CD4-positive, alpha-beta T cell treated with Interleukin-4 for 1 hour (primary cell): Measurements from ENCODE around the gene CPM.

Experiments
- DNase-seq, 2 donors: peaks; one replicate each; pipeline ENCODE4 v3.0.0-alpha.2; 2020 to 2022

CPM gene

DNA sequence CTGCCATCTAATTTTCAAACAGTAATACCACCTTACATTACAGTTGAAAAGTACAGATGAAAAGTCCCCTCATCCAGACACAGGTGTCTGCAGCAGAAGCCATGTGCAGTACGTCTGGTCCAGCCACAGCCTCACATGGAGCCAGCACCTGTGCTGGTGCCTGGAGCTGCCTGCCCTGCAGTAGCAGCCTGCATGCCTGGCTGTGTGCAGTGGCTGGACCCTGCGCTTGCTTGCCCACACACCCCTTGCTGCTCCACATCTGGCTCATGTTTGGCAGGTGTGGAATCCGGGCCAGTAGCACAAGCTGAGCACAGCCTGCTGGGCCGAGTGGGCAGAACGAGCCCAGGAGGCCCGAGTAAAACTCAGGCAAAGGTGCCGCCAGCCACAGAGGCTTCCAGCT is 21.8 kb upstream of the CPM start:
- DNase-seq: no peak

DNA sequence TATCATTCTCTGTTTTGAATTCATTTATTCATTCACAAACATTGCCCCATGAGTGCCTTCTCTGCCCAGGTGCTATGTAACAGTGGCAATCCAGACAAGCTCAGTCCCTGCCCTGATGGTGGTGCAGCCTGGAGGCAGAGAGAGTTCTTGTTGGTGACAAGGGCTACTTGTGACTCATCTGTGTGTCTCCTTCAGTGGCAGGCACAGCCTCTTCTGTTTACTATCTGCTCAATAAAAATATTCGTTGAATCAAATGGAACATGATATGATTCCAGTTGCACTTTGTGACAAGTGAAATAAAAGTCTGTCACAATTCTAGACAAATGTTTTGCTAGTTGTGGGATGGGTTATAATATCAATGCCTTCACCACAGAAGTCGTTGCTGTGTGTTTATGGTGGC is 20.6 kb upstream of the CPM start:
- no peak for DNase-seq

DNA sequence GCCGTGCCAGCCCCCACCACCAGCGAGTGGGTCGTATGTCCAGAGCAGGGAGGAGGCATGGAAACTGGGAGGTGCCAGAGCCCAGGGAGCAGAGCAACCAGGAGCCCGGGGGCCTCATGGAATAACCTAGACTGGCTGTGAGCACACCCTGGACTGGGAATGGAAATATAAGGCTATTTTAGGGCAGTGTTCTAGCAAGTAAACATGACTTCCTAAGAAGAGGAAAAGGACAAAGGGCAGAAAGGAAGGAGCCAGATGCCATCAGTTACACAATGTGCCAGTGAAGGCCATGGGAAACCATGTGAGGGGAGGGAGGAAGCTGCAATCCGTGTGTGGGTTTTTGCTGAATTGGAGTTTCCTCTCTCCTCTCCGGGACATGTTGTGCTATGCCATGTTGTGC is 18.7 kb upstream of the CPM start:
- DNase-seq: peak in 1 of 2 donors; percentile 22

DNA sequence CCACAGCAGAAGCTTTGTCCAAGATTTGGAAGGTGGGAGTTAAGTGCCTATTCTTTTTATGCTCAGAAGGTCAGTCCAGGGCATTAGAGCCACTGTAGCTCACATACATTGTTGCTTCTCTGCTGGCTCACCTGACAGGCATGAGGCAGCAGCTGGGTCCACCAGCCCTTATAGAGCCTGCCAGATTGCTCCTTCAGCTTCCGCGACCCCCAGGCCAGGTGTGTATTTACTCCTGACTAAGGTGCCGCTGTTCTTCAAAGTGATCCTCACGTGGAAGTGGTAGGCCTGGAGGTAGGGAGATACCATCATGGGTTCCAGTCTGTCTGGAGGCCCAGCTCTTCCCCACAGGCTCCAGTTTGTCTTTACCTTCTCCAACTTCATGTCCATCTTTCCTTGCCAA is 17.5 kb upstream of the CPM start:
- no peak for DNase-seq

DNA sequence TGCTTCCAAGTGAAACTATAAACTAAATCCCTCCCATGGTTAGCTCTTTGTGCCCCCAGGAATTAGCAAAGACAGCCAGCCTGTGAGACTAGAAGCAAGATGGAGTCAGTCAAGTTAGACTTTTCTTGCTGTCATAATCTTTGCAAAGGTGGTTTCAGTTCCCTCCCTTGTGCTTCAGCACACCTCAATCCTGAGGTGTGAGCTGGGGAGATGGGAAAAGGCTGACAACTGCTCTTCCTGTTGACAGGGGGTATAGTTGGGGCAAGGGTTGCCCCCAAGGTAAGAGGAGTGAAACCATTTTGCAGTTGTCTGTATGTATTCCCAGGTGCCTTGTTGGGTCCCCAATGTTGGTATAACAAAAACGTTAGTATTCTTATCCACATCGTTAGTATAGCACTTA is 12.3 kb upstream of the CPM start:
- DNase-seq: no peak

DNA sequence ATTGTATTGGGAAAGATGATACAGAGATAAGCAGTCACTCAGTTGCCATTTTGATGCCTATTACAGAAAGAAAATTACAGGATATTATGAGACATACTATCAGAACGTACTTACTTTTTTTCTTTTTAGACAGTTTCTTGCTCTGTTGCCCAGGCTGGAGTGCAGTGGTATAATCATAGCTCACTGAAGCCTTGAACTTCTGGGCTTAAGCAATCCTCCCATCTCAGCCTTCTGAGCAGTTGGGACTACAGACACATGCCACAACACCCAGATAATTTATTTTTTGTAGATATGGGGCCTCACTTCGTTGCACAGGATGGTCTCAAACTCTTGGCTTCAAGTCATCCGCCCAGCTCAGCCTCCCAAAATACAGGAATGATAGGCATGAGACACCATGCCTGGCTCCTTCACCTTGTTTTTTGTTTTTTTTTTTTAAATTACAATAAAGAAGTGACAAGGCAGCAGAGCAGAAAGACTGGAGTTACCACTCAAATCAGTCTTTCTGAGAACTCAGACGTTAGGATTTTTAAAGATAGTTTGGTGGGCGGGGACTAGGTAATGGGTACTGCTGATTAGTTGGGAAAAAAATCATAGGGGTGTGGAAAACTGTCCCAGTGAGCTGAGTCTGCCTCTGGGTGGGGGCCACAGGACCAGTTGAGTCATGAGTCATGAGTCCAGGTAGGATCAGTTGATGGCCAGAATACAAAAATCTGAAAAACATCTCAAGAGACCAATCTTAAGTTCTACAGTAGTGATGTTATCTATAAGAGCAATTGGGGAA is 11.5 kb upstream of the CPM start:
- DNase-seq: no peak

DNA sequence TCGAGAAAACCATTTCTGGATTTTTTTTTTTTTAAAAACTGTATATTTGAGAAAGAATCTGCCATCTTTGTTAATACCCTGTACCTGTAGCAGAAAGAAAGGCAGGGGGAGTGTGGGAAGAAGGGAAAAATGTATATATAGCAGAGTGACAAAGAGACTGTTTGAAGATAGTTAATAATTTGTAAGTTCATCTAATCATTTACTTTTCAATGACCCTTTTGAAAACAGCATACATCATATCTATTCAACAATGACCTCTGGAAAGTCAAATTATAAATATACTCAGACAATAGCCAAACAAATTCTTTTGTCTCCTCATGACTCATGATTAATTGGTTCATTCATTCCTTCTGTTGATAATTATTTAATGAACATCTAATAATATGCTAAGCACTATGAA is 10.9 kb upstream of the CPM start:
- no peak for DNase-seq

DNA sequence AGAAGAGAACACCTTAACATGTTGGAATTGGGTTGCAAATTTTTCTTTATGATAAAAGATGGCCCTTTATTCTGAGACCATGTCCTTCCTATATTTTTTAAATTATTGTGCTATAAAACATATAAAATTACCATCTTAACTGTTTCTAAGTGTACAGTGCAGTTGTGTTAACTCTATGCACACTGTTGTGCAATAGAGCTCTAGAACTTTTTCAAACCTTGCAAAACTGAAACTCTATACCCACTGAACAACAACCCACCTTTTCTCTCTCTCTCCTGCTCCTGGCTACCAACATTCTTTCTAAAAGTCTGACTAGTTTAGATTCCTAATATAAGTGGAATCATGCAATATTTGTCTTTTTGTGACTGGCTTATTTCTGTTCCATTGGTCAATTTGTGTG is 7.8 kb upstream of the CPM start:
- no peak for DNase-seq

DNA sequence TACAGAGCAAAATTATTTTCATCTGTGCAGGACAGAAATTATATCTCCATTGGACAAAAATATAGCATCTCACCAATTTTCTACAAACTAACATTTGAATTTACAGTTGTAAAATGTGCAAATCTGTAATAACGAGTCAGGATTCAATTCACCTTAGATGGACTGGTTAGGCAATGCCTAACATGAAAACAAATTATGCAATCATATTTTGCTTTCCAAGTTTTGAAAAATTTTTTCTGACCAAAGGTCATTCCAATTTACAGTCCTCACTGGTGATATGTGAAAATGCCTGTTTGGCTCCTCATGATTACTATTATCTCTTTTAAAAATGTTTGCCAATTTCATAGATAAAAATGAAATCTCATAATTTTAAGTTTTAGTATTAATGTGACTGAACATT is 6.5 kb upstream of the CPM start:
- no peak for DNase-seq

DNA sequence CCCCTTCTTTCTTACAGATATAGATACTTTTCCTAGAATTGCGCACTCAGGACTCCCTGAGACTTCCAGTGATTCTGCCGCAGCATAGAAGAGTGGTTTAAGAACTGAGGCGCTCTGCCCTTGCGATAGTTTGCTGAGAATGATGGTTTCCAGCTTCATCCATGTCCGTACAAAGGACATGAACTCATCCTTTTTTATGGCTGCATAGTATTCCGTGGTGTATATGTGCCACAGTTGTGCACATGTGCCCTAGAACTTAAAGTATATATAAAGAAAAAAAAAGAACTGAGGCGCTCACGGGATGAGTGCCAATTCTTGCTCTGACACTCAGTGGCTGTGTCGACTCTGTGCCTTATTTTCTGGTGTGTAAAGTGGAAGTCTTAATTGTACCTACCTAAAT is 1.4 kb upstream of the CPM start:
- no peak for DNase-seq

DNA sequence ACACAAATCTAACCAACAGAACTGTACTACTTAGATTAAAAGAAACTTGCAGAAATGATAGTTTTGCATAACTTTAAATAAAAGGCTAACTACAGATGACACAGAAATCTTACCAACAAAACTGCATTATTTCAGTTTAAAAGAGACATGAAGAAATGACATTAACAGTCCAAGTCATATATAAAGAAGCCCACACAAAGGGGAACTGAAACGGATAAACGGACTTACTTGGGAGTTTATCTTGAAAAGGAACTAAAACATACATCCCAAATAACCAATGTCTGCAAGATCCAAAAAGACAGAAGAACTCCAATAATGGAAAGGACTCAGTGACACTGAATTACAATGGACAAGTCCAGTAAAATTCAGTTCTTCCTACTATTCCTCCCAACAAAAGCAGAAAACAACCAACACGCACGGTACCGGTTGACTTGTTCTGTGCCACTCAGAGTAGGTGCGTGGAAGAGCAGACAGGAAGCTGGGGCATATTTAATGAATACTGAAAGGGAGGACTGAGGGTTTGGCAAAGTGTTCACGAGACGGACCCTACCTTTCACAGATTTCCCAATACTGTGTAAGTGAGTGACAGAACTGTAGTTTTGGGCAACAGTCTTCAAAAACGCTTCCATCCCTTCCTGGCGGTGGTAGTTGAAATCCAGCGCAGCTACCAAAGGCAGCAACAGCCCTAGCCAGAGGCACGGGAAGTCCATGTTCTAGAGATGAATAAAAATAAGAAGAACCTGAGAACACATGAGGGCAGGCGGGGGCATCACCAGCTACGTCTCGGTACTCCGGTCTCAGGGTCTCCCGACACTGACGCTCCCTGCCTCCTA is 627 bp downstream of the CPM start:
- DNase-seq: peak in 1 of 2 donors; percentile 13

DNA sequence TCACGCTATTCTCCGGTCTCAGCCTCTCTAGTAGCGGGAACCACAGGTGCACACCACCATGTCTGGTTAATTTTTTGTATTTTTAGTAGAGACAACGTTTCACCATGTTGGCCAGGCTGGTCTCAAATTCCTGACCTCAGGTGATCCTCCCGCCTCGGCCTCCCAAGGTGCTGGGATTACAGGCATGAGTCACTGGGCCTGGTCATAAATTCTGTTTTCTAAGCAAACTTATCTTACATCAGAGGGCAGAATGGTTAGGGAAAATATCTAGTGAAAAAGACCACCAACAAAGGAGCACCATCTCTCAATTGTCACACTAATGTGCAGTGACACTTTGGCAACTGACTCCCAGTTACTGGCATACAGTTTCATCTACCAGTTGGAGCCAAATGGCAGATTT is 2.8 kb downstream of the CPM start:
- no peak for DNase-seq

DNA sequence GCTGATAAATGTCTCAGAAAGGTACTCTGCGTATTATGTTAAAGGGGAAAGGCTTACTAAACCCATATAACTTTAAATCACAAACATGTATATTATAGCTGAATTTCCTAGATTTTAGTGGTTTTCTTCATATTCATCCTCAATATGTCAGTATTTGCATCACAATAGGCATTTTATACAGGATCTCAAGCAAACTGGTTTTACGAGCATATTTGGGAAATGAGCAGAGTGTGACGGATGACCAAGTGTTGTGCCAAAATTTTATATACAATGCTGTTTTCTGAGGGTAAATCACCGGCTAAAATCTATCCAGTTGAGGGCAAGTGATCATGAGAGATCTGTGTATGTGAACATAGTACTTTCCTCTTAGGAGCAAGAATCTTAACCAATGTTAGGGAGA is 8.4 kb downstream of the CPM start:
- no peak for DNase-seq

DNA sequence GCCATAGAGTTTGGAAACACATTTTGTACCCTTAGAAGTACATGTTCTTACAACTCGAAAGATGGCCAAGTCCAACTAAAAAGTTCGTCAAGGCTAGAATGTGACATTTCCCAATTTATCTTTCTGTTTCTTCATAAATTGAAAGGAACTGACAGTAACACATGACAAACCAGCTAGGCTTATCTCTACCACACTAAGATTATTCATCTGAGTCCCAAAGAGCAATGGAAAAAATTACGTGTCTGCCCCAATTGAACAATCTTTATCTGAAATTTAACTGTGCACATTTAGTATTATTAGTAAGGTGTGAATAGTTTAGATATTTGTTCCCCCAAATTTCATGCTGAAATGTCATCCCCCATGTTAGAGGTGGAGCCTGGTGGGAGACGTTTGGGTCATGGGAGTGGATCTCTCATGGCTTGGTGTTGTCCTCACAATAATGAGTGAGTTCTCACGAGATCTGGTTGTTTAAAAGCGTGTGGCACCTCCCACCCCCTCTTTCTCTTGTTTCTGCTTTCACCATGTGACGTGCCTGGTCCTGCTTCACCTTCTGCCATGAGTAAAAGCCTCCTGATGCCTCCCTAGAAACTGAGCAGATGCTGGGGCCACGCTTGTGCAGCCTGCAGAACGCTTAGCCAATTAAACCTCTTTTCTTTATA is 13.3 kb downstream of the CPM start:
- DNase-seq: no peak

DNA sequence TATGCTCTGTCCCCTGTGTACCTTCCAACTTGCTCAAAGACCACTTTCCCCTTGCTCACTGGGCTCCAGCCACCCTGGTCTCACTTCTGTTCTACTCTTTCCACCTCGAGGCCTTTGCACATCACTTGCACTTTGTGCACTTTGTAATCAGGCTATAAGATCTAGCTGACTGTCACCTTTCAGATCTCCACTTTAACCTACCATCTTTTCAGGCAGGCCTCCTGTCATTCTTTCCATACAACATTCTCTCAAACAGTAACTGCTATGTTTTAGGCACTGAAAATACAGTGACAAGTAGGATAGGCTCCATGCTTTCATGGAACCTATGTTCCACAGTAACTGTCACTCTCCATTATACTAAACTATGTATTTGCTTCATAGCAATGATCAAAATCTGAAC is 14.0 kb downstream of the CPM start:
- DNase-seq: no peak

DNA sequence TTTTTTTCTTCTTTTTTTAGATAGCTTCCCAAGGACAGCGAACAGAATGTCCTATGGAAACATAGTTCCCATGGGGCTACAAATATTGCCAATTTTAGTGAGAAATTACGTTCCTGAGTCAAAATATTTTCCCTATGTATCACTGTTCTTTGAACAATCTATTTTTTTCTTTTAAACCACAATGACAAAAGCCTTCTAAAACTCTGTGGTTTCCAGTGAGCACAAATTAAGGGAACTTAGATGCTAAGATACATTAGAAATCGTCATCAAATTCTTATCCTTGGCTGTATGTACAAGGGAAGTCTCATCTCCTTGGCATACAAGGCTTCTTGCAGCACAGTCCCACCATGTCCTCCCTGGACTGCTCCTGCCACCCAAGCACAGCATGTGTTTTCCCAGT is 17.9 kb downstream of the CPM start:
- DNase-seq: no peak

DNA sequence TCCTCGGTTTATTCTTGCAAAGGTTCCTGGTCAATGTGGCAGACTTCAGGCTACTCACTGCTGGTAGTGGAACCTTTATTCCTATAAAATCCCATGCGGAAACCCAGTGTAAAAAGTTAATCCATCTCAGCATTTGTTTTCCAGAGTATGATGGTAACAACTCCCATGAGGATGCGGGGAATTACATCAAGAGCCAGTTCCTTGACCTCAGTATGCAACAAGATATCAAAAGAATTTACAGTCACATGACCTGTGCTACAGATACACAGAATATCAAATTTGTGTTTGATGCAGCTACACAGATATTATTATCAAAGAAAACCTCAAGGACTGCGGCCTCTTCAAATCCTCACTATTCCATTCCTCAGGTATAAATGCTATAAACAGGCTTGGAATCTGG is 19.3 kb downstream of the CPM start:
- DNase-seq: no peak

DNA sequence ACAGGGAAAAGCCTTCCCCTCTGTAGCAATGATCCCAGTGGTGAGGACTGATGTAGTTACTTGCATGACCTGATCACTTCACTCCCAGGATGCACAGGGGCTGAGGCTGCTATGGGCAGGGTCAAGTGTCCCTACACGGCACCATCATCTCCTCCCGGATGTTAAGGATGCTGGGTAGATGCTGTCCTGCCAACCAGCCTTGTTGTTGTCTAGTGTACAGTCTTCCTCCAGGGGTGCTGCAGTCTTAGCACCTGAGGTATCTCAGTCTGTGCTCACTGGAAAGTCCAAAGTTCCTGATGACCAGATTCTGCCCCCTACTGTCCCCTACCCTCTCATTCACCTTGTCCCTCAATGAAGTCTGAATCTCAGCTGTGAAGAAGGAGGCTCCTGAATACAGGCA is 20.1 kb downstream of the CPM start:
- DNase-seq: no peak

DNA sequence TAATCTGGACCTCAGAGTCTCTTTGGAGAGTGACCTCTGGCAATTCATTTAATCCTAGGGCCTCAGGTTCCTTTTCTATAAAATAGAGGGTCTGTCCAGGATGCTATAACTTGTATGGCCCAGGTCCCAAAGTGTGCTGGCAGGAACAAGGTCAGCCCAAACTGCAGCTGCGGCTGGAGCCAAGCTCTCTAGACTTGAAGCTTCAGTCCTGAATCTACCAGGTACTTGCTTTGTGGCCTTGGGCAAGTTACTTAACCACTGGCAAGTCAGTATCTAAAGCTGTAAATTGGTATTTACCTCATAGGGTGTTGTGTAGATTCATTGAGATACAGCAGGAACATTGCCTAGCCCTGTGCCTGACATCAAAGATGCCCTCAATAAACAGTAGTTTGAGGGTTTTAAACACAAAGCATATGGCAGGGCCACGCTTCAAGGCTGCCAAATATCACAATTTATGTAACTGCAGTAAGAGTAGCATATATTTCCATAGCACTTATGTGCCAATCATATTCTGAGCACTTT is 21.7 kb downstream of the CPM start:
- DNase-seq: no peak

DNA sequence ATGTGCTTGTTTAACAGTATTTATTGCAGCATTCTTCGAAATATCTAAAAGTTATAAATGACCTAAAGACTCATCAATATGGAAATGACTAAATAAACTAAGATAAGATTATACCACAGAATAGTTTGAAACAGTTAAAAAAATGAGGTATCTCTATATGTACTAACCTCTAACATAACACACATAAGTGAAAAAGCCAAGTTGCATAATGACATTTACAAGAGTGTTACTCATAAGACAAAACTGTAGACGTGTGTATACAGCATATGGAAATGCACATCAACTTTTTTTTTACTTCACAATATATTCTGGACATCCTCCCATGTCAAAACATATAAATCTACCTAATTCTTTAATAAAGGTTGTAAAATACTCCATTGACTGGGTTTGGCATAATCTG is 22.8 kb downstream of the CPM start:
- no peak for DNase-seq

DNA sequence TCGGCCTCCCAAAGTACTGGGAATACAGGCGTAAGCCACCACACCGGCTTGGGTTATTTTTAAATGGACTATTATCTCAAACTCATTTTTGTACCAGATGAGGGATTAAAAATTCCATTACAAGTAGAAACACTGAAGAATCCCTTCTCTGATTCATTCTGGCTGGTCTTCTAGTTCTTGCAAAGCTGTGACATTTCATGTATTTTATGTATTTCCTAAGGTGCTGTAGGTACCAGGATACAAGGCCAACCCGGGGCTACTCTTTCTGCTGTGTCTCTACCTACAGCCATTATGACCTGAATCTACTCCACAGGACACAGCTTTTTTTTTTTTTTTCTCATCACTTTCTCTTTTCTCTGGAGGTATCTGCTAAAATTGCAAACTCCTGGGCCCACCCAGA is 24.9 kb downstream of the CPM start:
- no peak for DNase-seq

DNA sequence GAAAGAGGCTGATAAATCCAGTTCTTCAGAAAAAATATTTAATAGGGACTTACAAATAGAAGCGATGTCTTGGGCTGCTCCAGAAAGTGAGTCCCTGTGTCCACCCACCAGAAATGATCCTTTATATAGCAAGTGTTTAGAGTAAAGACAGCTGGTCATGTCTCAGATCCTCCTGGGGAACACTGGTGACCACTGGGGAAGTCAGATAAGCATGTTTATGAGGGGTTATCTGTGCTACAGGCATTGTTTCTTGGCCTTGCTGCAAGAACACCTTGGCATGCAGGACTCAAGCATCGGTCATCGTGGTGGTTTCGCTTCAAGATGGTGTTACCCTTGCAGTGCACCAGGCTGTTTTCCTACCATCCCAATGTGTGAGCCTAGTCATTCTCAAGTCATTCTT is 27.2 kb downstream of the CPM start:
- no peak for DNase-seq

DNA sequence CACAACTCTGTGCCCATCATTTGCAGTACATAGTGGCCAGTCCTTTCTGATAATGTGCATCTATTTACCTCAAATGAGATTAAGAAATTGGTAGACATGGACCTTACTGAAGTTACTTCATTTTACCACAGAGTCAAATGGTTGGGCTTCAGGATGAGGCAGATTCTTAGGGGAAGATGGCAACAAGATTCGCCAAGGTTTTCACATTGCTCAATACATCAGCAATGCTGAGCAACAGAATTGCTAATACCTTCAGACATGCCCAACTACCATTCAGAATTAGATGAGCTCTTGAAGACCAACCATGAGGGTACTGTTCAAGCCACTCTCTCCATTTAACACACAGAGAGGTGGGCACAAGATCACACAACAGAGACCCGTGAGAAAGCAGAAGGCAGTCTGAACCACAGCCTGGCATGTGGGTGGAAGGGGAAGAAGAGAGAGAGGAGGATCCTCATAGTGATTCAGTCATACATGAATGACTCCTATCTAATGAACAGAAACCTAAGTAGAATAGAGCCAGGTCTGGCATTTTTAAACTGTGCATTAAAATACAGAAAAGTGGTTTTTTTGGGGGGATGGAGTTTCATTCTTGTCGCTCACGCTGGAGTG is 28.5 kb downstream of the CPM start:
- DNase-seq: peak in 1 of 2 donors; percentile 13
